Transverse colon (tissue), 4 donors: ENCODE measurements around the gene FOXG1.

Source experiments
- EP300 ChIP-seq: sonication (generic); formaldehyde crosslinking; IDR thresholded peaks from one replicate; pipeline ENCODE4 v1.6.1; 2017; ENCODE audit warnings: antibody characterized with exemption, low read depth
- POLR2A ChIP-seq: fragments of 450-650 bp; IDR thresholded peaks from one replicate; pipeline ENCODE4 v1.6.1; 2016; ENCODE audit warnings: antibody characterized with exemption, mild to moderate bottlenecking, moderate library complexity
- POLR2AphosphoS5 ChIP-seq, 3 donors: sonication (generic); formaldehyde crosslinking; IDR thresholded peaks; one replicate each; pipeline ENCODE4 v1.6.1; 2016; ENCODE audit warnings: antibody characterized with exemption in 3 of 3
- TF ChIP-seq, protein P1 (sequence below), 5 experiments: fragments of 200-600 bp in 3 of 5; fragments of 450-650 bp in 2 of 5; sonication (generic) in 3 of 5; IDR thresholded peaks; 1 replicate in 2 of 5; 2 replicates in 3 of 5; pipeline ENCODE4 v1.5.1; 2016 to 2017; ENCODE audit warnings: antibody characterized with exemption in 5 of 5, inconsistent platforms in 3 of 5, mild to moderate bottlenecking in 2 of 5, moderate library complexity in 1 of 5

DNA sequence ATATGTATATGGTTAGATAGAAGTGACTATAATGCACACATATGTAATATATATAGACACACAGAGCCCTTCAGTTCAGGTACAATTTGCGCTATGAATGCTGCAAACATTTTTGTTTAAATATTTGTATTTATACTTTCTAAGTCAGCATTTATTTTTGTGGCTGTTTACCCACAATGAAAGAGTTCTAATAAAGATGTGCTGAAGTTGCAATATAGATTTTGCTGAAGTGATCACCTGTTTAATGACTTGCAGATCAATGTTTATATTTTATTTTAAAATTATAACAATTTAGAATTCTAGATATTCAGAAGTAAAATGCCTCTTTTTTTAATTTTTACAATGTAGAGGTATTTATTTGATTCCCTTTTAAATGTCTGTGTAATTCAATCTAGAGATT lies 3.5 kb downstream of the FOXG1 start:
- TF ChIP-seq, protein P1, sequence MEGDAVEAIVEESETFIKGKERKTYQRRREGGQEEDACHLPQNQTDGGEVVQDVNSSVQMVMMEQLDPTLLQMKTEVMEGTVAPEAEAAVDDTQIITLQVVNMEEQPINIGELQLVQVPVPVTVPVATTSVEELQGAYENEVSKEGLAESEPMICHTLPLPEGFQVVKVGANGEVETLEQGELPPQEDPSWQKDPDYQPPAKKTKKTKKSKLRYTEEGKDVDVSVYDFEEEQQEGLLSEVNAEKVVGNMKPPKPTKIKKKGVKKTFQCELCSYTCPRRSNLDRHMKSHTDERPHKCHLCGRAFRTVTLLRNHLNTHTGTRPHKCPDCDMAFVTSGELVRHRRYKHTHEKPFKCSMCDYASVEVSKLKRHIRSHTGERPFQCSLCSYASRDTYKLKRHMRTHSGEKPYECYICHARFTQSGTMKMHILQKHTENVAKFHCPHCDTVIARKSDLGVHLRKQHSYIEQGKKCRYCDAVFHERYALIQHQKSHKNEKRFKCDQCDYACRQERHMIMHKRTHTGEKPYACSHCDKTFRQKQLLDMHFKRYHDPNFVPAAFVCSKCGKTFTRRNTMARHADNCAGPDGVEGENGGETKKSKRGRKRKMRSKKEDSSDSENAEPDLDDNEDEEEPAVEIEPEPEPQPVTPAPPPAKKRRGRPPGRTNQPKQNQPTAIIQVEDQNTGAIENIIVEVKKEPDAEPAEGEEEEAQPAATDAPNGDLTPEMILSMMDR (IDR thresholded peaks at IDR 0.05), result no peak
- TF ChIP-seq EP300 (no peak), POLR2A (no peak), POLR2AphosphoS5 (IDR thresholded peaks at IDR 0.05) (no peak)
